Ectodermal cell (in vitro differentiated cells): ENCODE measurements around the gene STXBP5.

ENCODE experiments used
- H3K27ac ChIP-seq: 2 replicates; pipeline ENCODE4 v1.7.0; 2013; ENCODE audit warnings: mild to moderate bottlenecking, low read depth, low read length; ENCODE audit not compliant: insufficient read depth, poor library complexity, severe bottlenecking
- H3K27me3 ChIP-seq: 2 replicates; pipeline ENCODE4 v1.7.0; 2013; ENCODE audit warnings: mild to moderate bottlenecking, low read length; ENCODE audit not compliant: insufficient read depth, control insufficient read depth, poor library complexity, severe bottlenecking
- H3K36me3 ChIP-seq: one replicate; pipeline ENCODE4 v1.7.0; 2013; ENCODE audit warnings: low read length; ENCODE audit not compliant: control insufficient read depth, insufficient read depth
- H3K4me1 ChIP-seq: one replicate; pipeline ENCODE4 v1.7.0; 2013; ENCODE audit warnings: low read length; ENCODE audit not compliant: control insufficient read depth, insufficient read depth
- H3K4me3 ChIP-seq: 2 replicates; pipeline ENCODE4 v1.7.0; 2013; ENCODE audit warnings: low read depth, low read length, control low read depth; ENCODE audit not compliant: insufficient read depth
- H3K9me3 ChIP-seq: 2 replicates; pipeline ENCODE4 v1.7.0; 2013; ENCODE audit warnings: mild to moderate bottlenecking, low read length, moderate library complexity; ENCODE audit not compliant: control insufficient read depth
- WGBS, 2 experiments: methylation state at CpG; one replicate each; pipeline ENCODE4 v1.1.7; 2013; ENCODE audit warnings: missing lambda C conversion rate in 2 of 2; 5-methylcytosine and 5-hydroxymethylcytosine counted together

STXBP5 gene

DNA sequence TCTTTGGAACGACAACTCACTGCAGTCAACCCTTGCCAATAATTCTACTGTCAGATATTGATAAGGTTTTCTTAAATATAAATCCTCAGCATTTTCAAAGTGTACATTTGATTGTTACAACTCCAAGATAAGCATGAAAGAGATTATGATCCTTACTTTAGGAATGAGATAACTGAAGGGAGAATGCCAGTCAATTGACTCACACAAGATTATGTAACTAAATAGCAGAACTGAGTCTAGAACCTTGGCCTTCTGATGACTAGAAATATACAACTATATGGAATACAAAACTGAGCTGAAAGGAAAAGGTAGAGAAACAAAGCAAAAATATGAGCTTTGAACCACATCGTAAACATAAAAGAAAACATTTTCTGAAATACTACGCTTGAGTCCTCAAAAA lies 26.9 kb upstream of the STXBP5 start:
- H3K4me1 ChIP-seq: no peaks in the 10 kb centered on the region
- H3K27ac ChIP-seq: no peak overlapping the region
- no peak overlapping the region for H3K4me3 ChIP-seq
- 99 to 100% methylated on average over 3 of the region's 3 CpGs for WGBS, 2 experiments
- no peaks in the 10 kb centered on the region for H3K27me3 ChIP-seq
- no peaks in the 10 kb centered on the region for H3K36me3 ChIP-seq
- no peaks in the 10 kb centered on the region for H3K9me3 ChIP-seq

DNA sequence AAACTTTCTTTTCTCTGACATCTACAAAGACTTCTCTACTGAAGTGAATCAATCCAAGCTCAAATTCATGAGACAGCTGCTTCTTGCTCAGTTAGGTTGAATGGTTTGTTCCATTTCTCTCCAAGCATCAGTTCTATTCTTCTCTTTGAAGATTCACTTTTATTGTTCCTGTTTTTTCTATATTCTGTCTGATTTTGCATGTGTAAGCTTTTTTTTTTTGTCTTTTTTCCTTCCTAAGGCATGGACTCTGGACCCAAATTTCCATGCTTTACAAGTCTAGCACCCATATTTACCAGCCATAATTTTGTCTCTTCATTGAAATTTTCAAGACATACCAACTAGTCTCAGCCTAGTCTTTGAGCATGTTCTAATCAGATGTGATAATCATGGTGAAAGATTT lies 25.9 kb upstream of the STXBP5 start:
- Histone ChIP-seq H3K4me3 (no peak overlapping the region), H3K36me3 (no peaks in the 10 kb centered on the region), H3K27ac (no peak overlapping the region), H3K9me3 (no peaks in the 10 kb centered on the region), H3K27me3 (no peaks in the 10 kb centered on the region), H3K4me1 (no peaks in the 10 kb centered on the region)

DNA sequence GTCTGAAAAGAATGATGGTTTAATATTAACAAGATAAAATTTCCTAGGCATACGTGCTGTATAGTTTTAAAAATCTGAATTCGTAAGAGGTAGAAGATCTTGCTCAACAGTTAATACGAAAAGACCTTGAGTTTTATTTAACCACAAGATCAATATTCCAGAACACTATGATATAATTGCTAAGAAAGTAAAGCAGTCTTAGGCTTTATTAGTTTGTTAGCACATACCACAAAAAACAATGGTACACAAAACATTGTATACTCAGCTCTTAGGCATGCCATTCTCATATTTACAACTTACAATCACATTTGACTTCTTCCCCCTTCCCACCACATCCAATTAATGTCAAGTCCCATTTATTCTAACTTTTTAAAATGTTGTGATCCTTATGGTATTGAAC lies 24.4 kb upstream of the STXBP5 start:
- no peaks in the 10 kb centered on the region for H3K4me1 ChIP-seq
- H3K27me3 ChIP-seq: no peaks in the 10 kb centered on the region
- no peaks in the 10 kb centered on the region for H3K9me3 ChIP-seq
- no peak overlapping the region for H3K27ac ChIP-seq
- no peak overlapping the region for H3K4me3 ChIP-seq
- H3K36me3 ChIP-seq: no peaks in the 10 kb centered on the region
- 100% methylated on average over 1 to 3 of the region's 3 CpGs for WGBS, 2 experiments

DNA sequence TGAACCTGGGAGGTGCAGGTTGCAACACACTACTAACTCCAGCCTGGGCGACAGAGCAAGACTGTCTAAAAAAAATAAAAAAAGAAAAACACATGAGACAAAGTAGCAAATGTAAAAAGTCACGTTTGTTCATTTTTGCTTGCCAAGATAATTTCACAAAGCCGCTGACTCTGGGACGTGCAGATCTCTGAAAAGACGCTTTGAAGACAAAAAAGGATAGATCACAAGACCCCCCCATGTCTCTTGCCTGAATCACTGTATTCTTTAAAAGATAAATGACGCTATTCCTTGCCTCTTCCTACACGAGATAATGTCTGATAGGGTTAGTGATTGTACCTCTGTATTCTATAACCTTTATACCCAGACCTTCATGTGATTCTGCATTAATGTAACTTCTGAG lies 23.3 kb upstream of the STXBP5 start:
- Histone ChIP-seq H3K36me3 (no peaks in the 10 kb centered on the region), H3K27me3 (no peaks in the 10 kb centered on the region), H3K9me3 (no peaks in the 10 kb centered on the region), H3K4me1 (no peaks in the 10 kb centered on the region), H3K27ac (no peak overlapping the region), H3K4me3 (no peak overlapping the region)
- WGBS, 2 experiments: 91 to 95% methylated on average over 5 to 7 of the region's 7 CpGs

DNA sequence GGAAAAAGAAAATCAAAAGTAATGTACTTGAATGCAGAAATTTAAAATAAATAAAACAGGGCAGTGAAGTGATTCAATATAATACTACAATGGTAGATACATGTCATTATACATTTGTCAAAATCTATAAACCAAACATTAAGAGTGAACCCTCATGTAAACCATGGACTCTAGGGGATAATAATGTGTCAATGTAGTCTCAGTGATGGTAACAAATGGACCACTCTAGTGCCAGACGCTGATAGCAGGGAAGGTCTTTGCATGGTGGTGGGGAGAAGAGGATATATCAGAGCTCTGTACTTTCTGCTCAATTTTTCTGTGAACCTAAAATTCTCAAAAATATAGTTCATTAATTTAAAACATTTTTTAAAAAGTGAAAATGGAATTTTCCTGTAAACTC lies 19.8 kb upstream of the STXBP5 start:
- Histone ChIP-seq H3K4me1 (no peaks in the 10 kb centered on the region), H3K9me3 (no peaks in the 10 kb centered on the region), H3K27ac (no peak overlapping the region), H3K27me3 (no peaks in the 10 kb centered on the region), H3K36me3 (no peaks in the 10 kb centered on the region), H3K4me3 (no peak overlapping the region)
- 92 to 100% methylated on average over 1 of the region's 1 CpG for WGBS, 2 experiments

DNA sequence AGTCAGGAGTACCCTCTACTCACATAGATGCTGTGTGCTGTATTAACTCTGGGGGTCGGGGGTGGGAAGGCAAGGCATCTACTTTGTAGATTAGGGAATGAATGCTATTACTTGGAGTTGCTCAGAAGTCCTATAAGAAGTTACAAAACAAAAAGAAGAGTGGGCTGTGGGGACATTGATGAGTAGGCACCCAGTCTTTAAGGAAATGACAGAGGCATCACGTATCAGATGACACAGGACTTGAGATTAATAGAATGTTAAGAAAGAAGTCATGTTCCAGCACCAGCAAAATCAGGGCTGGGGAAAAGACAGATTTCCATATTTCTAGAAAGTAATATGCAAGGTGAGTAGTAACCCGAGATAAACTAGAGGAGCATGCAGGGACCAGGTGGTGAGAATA lies 19.0 kb upstream of the STXBP5 start:
- no peak overlapping the region for H3K4me3 ChIP-seq
- no peaks in the 10 kb centered on the region for H3K27me3 ChIP-seq
- no peaks in the 10 kb centered on the region for H3K36me3 ChIP-seq
- H3K4me1 ChIP-seq: no peaks in the 10 kb centered on the region
- H3K27ac ChIP-seq: no peak overlapping the region
- 90 to 93% methylated on average over 3 of the region's 3 CpGs for WGBS, 2 experiments
- H3K9me3 ChIP-seq: no peaks in the 10 kb centered on the region

DNA sequence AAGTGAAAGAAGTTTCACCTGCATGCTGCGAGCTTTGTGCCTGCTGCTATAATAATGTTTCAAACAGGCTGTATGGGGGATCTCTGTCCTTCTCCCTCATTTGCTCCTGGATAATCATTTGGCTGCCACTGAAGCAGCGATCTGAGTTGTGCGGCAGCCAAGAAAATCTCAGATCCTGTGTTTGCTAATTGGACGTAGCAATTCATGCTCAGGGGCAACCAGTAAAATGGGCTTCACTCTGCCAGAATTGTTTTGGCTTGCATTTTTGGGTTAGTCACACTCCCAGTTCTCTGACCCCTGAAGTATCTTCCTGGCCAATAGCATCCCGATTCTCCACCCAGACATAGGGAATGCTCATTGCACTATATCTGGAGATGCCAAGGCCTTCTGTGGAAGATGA lies 13.7 kb upstream of the STXBP5 start:
- no peaks in the 10 kb centered on the region for H3K36me3 ChIP-seq
- WGBS, 2 experiments: 77 to 78% methylated on average over 5 of the region's 5 CpGs

DNA sequence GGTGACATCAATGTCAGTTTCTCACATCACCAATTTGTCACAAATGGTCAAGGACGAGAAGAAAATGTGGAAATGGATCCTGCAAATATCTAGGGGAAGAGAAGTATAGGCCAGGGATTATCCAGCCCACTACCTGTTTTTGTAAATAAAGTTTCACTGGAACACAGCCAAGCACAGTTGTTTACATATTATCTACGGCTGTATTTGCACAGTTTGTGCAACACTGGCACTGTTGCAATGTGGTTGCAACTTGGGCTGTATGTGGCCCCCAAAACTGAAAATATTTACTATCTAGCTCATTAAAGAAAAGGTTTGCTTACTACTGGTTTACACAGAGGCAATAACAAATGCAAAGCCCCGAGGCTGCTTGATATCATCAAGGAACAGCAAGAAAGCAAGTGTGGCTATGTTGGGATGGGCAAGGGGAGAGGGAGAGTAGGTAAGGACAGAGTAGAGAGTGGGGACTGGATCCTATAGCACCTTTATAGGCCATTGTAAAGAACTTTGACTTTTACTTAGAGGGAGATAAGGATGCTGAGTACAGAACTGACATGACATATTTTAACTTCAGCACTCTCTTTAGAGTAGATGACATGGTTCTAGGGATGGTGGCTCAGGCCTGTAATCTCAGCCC lies 11.8 kb upstream of the STXBP5 start:
- 94 to 98% methylated on average over 3 of the region's 3 CpGs for WGBS, 2 experiments
- H3K9me3 ChIP-seq: no peaks in the 10 kb centered on the region
- no peak overlapping the region for H3K4me3 ChIP-seq
- no peaks in the 10 kb centered on the region for H3K36me3 ChIP-seq
- no peaks in the 10 kb centered on the region for H3K27me3 ChIP-seq
- H3K27ac ChIP-seq: no peak overlapping the region
- H3K4me1 ChIP-seq: no peaks in the 10 kb centered on the region

More for the DNA sequence above, 13.7 kb upstream of the STXBP5 start:
- Histone ChIP-seq H3K27me3 (no peaks in the 10 kb centered on the region), H3K4me3 (no peak overlapping the region), H3K9me3 (no peaks in the 10 kb centered on the region), H3K4me1 (no peaks in the 10 kb centered on the region), H3K27ac (no peak overlapping the region)

DNA sequence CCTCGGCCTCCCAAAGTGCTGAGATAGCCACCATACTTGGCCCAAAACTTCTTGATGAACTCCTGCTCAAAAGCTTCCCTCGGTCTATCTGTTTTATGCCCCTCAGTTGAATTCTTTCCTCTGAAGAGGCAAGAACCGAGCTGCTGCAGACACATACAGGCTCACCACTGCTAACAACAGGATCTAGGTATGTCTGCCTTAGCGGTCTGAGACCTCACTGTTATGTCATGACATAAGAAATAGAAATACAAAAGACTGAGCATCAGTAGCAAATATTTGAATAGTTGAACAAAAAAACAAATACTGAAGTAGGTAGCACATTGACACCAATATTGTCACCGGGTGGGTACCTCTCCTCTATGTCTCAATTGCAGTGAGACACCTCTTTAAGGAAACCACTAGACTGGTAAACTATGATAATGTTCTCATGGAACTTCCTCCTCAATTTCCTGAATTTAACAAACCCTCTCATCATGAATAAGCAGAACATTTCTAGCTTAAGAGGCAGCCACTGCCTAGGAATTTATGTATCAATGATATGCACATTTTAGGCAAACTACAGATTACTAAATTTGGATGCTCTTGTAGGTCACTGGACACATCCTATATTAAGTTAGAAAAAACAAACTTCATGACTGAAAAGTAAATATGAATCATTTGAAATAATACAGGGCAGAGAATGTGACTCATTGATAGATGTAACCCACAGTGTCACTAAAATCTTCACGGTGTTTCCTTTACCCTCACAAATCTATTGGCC lies 9.4 kb upstream of the STXBP5 start:
- no peaks in the 10 kb centered on the region for H3K4me1 ChIP-seq
- no peak overlapping the region for H3K27ac ChIP-seq
- 96 to 98% methylated on average over 6 of the region's 6 CpGs for WGBS, 2 experiments
- H3K36me3 ChIP-seq: no peaks in the 10 kb centered on the region
- H3K27me3 ChIP-seq: no peaks in the 10 kb centered on the region
- H3K4me3 ChIP-seq: no peak overlapping the region
- no peaks in the 10 kb centered on the region for H3K9me3 ChIP-seq

DNA sequence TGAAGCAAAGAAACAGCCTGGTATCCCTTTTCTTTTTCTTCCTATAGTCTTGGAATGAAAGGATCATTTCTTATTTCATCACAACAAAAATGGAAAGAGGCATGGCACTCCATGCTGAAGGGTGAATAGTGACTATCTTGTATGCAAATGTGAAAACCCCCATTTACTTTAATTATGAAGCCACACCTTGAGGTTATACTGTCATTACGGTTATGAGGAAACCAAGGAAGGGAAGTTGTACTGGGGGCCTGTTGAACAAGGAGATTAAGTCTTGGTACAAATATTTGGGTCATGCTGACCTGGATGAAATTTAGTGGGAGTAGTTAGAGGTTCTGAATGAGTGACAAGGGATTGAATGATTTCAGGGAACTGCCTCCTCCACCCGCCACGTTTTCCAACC lies 8.7 kb upstream of the STXBP5 start:
- Histone ChIP-seq H3K4me3 (no peak overlapping the region), H3K36me3 (no peaks in the 10 kb centered on the region), H3K4me1 (no peaks in the 10 kb centered on the region), H3K9me3 (no peaks in the 10 kb centered on the region), H3K27me3 (no peaks in the 10 kb centered on the region), H3K27ac (no peak overlapping the region)
- WGBS, 2 experiments: 99% methylated on average over 3 of the region's 3 CpGs
